Measurements from ENCODE around the gene TMEM164. TPM values are rescaled to one million over a fixed set of nuclear protein-coding genes. Genes with fewer than 3 reads are reported as not detected.

TMEM164 gene
- total RNA-seq, 1 donor from 2014 or later, result 14.2 TPM

DNA sequence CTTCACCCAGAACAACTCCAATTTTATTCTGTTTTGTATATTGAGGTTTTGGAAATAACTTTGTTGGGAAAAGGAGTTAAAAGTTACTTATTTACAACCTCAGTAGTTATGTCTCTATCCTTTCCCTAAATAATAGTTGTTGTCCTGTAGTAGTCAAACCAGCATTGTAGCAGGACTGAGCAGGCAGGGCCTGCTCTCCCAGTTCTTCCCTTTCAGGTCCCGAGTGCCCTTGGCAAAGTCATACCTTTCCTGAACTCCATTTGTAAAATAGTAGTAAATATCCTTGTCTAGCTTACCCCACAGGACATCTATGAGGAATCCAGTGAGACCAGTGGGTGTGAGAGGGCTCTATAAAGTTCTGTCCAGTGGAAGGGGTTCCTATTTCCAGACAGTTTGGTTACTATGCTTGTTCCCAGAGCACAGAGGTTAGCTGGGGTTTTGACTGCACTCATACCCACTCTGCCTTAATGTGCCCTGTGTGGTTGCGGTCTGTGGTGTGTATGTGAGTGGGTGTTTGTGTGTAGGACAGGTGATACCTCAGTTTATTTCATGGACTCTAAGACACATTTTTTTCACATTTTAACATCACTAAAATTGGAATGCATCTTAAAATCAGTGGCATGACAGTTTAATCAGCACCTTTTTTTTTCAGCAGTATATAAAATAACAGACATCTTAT, 178.7 kb downstream of the TMEM164 start:
- no peak overlapping the region for H3K4me3 ChIP-seq (ENCODE audit: low read depth, low read length)
- no peak for DNase-seq (ENCODE audit: low read depth)
- H3K27me3 ChIP-seq (ENCODE audit: control insufficient read depth, insufficient read depth, low read length), result peaks cover 2% of the 10 kb centered on the region
- TF ChIP-seq, protein P1, sequence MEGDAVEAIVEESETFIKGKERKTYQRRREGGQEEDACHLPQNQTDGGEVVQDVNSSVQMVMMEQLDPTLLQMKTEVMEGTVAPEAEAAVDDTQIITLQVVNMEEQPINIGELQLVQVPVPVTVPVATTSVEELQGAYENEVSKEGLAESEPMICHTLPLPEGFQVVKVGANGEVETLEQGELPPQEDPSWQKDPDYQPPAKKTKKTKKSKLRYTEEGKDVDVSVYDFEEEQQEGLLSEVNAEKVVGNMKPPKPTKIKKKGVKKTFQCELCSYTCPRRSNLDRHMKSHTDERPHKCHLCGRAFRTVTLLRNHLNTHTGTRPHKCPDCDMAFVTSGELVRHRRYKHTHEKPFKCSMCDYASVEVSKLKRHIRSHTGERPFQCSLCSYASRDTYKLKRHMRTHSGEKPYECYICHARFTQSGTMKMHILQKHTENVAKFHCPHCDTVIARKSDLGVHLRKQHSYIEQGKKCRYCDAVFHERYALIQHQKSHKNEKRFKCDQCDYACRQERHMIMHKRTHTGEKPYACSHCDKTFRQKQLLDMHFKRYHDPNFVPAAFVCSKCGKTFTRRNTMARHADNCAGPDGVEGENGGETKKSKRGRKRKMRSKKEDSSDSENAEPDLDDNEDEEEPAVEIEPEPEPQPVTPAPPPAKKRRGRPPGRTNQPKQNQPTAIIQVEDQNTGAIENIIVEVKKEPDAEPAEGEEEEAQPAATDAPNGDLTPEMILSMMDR (IDR thresholded peaks at IDR 0.05; ENCODE audit: insufficient read depth, low read length, poor library complexity, severe bottlenecking), result no peak
- H3K36me3 ChIP-seq (ENCODE audit: control insufficient read depth, insufficient read depth, low read length), result no peaks in the 10 kb centered on the region

- H3K4me3 ChIP-seq (ENCODE audit: low read depth, low read length), result no peak overlapping the region
- peaks cover 2% of the 10 kb centered on the region for H3K27me3 ChIP-seq (ENCODE audit: control insufficient read depth, insufficient read depth, low read length)
- no peaks in the 10 kb centered on the region for H3K36me3 ChIP-seq (ENCODE audit: control insufficient read depth, insufficient read depth, low read length)
- TF ChIP-seq, protein P1 (IDR thresholded peaks at IDR 0.05; ENCODE audit: insufficient read depth, low read length, poor library complexity, severe bottlenecking), result no peak
- no peak for DNase-seq (ENCODE audit: low read depth)
Measured at GRCh38 chrX:110182362-110182761, 179.4 kb downstream of the TMEM164 start.

DNA sequence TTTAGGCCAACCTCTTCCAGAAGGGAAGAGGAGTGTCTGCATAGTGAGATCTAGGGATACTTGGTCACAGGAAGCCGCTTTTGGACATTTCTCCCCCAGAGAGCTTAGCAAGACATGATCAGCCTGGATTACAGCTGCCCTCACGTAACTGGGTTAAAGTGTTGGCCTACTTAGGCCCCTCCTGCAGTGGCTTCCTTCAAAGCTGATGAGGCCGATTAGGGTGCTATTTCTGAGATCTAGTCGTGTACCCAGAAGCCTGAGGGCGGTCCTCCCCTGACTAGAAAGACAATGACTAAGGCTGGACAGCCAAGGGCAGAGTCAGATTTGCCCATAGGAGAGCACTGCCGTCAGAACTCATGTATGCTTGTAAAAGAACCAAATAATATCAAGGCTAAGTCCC, 180.0 kb downstream of the TMEM164 start:
- Histone ChIP-seq H3K36me3 (ENCODE audit: control insufficient read depth, insufficient read depth, low read length) (no peaks in the 10 kb centered on the region), H3K4me3 (ENCODE audit: low read depth, low read length) (no peak overlapping the region), H3K27me3 (ENCODE audit: control insufficient read depth, insufficient read depth, low read length) (peaks cover 2% of the 10 kb centered on the region)
- no peak for DNase-seq (ENCODE audit: low read depth)
- TF ChIP-seq, protein P1 (IDR thresholded peaks at IDR 0.05; ENCODE audit: insufficient read depth, low read length, poor library complexity, severe bottlenecking), result no peak

- TF ChIP-seq, protein P1 (IDR thresholded peaks at IDR 0.05; ENCODE audit: insufficient read depth, low read length, poor library complexity, severe bottlenecking), result no peak
- DNase-seq (ENCODE audit: low read depth), result no peak
- H3K36me3 ChIP-seq (ENCODE audit: control insufficient read depth, insufficient read depth, low read length), result no peaks in the 10 kb centered on the region
- peaks cover 2% of the 10 kb centered on the region for H3K27me3 ChIP-seq (ENCODE audit: control insufficient read depth, insufficient read depth, low read length)
- no peak overlapping the region for H3K4me3 ChIP-seq (ENCODE audit: low read depth, low read length)
Measured at GRCh38 chrX:110183314-110183713, 180.4 kb downstream of the TMEM164 start.

GRCh38 chrX:110188701-110189558, 186.0 kb downstream of the TMEM164 start:
- TF ChIP-seq, protein P1 (IDR thresholded peaks at IDR 0.05; ENCODE audit: insufficient read depth, low read length, poor library complexity, severe bottlenecking), result no peak
- no peak for DNase-seq (ENCODE audit: low read depth)
- Histone ChIP-seq H3K4me3 (ENCODE audit: low read depth, low read length) (no peak overlapping the region), H3K36me3 (ENCODE audit: control insufficient read depth, insufficient read depth, low read length) (no peaks in the 10 kb centered on the region), H3K27me3 (ENCODE audit: control insufficient read depth, insufficient read depth, low read length) (no peaks in the 10 kb centered on the region)
